Stimulated activated naive CD8-positive, alpha-beta T cell treated with anti-CD3 and anti-CD28 coated beads, Interleukin-15, Interleukin-2, amounts not matched to agents 100 U/mL and 50 U/mL, for 24 hours (primary cell): ENCODE measurements around the gene CCL11.

ENCODE experiments used
- ATAC-seq: fragments of 150-1000 bp; cut with Tn5 transposase; one replicate; pipeline ENCODE4 v1.10.0; 2021
- DNase-seq: peaks from one replicate; pipeline ENCODE4 v3.0.0; 2021

The CCL11 gene

DNA sequence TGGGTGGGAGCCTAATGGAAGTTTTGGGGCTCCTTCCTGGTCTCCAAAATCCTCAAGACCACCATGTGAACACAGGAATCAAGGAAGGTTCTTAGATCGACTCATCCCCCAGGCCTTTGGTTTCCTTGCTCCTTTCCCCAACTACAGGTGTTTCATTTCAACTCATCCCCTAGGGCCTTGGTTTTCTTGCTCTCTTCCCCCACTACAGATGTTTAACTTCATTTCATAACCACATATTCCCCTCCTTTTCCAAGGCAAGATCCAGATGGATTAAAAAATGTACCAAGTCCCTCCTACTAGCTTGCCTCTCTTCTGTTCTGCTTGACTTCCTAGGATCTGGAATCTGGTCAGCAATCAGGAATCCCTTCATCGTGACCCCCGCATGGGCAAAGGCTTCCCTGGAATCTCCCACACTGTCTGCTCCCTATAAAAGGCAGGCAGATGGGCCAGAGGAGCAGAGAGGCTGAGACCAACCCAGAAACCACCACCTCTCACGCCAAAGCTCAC, at the start of gene CCL11:
CCL11 (plus strand) TSS at position 457 of the 507 bp plus-strand sequence. CDS start 67 bp downstream, outside the sequence.
- ATAC-seq (no peak), DNase-seq (no peak)

DNA sequence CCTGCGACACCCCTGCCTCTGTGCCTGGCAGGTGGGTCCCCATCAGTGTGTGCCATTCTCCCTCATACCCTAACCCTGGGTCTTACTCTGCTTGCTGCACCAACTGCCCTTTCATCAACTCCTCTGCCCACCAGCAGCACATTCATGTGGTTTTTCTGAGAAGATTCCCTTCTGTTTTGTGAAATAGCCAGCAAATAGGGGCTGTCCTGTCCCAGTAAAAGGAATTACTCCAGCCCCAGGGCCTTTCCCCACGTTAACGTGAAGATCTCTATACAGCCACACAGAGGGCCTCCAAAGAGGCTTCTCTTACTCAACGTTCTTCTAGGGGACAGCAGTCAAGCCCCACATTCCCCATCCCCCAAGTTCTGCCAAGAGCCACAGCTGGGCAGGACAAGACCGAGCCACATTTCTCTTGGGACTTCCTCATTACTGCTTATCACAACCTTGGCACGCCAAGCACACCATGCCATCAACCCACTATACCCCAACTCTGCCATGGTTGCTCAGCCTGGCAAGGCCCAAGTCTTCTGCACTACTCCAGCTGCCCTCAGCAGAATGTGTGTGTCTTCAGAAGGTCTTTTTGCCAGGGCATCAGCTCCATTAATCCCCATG, 49.2 kb upstream of the CCL11 start:
- ATAC-seq (no peak), DNase-seq (no peak)

DNA sequence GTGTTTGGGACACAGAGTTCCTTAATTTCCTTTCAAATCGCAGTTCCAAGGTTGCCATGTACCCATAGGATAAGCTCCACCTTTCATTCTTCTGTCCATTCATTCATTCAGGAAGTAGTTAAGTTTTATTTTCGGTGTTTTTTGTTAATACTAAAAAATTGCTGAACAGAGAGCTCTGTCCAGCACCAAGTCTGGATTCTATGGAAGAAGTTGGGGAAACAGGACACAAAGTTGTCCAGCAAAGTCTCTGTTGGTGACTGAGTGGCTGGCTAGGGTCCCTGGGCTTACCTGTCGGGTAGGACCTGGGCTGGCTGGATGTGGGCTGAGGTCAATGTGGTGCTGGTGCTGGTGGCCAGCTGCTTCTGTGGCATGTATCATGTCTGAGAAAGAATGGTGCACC, 48.1 kb upstream of the CCL11 start:
- DNase-seq (no peak), ATAC-seq (no peak)

GRCh38 chr17:34241062-34241461, 44.5 kb upstream of the CCL11 start:
- no peak for DNase-seq

DNA sequence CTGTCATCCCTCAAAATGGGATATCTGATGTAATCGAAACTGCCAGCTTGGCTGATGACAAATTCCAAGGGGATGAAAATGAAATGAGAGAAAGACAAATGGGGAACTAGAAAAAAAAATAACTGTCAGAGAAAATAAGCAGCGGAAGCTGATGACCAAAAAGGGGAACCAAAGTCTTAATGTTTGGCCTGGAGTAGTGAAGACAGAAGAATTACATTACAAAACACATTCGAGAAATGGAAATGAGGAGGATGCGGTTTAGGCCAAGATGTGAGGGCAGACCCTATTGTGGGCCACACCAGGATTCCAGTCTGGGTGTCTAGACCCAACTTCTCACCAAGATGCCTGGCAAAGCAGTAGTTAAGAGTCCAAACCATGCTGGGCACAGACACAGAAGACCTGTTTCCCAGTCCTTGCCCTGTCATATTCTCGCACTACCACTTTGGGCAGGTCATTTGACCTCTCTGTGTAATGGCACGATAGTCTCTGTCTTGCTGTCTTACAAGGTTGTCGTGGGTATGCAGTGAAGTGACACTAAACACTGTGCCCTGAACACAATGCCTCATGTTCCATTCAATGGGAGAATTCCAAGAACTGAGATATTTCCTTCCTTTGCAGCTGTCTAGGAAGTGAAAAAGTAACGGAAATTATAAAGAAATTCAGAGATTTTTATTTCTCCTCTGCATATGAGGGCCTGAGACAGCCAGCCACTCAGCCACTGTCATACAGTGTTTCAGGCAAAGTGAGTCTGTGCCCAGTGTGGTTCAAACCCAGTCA, 42.8 kb upstream of the CCL11 start:
- DNase-seq (no peak), ATAC-seq (no peak)

More at GRCh38 chr17:34241062-34241461, 44.5 kb upstream of the CCL11 start:
- ATAC-seq: no peak

GRCh38 chr17:34243364-34244320, 41.9 kb upstream of the CCL11 start:
- ATAC-seq (no peak), DNase-seq (no peak)

- ATAC-seq (no peak), DNase-seq (no peak)
These were observed 40.1 kb upstream of the CCL11 start for GRCh38 chr17:34245351-34245905.

- ATAC-seq: no peak
- DNase-seq: no peak
These were observed 39.1 kb upstream of the CCL11 start for GRCh38 chr17:34246446-34246845.

- no peak for ATAC-seq
- no peak for DNase-seq
These were observed 38.7 kb upstream of the CCL11 start for GRCh38 chr17:34246881-34247280.

GRCh38 chr17:34248511-34249024, 37.0 kb upstream of the CCL11 start:
- DNase-seq (no peak), ATAC-seq (no peak)

- DNase-seq (no peak), ATAC-seq (no peak)
These were observed 36.5 kb upstream of the CCL11 start for GRCh38 chr17:34249061-34249460.

- DNase-seq: no peak
- no peak for ATAC-seq
These were observed 36.1 kb upstream of the CCL11 start for GRCh38 chr17:34249478-34249877.

DNA sequence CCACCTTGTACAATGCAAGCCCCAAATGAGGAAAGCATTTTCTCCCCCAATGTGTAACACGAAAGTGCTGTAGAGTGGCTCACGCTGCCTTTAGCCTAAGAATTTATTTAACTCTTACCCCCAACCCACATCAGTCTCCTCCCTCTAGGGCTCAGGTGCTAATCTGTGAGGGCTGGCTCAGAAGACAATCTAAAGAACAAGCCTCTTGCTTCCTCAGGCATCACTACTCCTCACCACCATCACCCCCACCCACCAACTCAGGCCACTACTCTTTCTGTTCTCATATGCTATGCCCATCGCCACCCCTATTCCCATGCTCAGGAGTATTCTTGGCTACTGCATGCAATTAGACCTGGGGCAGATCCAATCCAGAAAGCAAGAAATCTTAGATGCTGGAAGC, 34.4 kb upstream of the CCL11 start:
- no peak for ATAC-seq

GRCh38 chr17:34252095-34252443, 33.5 kb upstream of the CCL11 start:
- DNase-seq (no peak), ATAC-seq (no peak)

More for the DNA sequence above, 34.4 kb upstream of the CCL11 start:
- DNase-seq: no peak

GRCh38 chr17:34252444-34253138, 33.0 kb upstream of the CCL11 start:
- no peak for DNase-seq
- ATAC-seq: no peak

DNA sequence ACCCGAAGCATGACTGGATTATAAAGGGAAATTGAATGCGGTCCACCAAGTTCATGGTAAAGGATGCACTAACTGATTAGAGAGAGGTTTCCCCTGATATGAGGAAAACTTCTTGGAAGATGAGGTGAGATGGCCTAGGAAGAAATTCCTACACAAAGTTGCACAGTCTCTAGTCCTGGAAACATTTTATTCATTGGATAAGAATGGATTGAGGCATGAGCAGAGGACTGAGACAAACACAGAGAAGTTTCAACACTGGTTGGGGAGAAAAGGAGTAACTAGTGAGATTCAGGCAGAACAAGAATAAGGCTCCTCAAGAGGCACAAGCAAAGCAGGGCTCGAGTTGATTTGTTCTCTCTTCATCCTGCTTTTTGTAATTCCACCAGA, 32.4 kb upstream of the CCL11 start:
- ATAC-seq (no peak), DNase-seq (no peak)

DNA sequence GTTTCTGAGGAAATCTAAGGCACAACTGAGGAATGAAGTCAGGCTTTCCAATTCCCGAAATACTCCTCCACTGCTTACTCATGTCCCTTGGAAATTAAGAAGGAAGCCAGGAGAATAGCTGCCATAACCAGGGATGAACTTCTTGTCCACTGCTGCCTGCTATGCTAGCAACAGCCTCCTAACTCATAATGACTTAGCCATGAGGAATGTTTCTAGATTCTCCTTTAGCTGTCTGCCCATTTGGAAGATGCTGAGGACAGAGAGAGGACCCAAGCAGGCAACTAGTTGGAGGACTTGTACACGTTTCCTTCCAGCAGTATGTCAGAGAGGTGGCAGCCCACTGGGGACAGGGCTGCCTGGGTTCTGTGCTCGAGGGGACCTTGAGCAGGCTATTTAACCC, 31.4 kb upstream of the CCL11 start:
- no peak for ATAC-seq
- no peak for DNase-seq

DNA sequence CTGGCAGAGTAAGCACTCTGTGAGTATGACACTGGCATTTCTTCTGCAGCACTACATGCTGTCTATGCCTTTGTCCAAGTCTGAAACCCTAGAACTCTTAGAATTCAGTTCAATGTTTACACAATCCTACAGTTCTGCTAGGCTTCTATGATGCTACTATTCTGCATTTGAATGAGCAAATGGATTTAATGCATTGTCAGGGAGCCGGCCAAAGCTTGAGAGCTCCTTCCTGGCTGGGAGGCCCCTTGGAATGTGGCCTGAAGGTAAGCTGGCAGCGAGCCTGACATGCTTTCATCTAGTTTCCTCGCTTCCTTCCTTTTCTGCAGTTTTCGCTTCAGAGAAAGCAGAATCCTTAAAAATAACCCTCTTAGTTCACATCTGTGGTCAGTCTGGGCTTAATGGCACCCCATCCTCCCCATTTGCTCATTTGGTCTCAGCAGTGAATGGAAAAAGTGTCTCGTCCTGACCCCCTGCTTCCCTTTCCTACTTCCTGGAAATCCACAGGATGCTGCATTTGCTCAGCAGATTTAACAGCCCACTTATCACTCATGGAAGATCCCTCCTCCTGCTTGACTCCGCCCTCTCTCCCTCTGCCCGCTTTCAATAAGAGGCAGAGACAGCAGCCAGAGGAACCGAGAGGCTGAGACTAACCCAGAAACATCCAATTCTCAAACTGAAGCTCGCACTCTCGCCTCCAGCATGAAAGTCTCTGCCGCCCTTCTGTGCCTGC, 30.7 kb upstream of the CCL11 start, which contains the start of gene CCL2:
CCL2 (plus strand) TSS at position 635 of the 730 bp plus-strand sequence; CDS start at position 700, 65 bp downstream.
- ATAC-seq: no peak
- no peak for DNase-seq

DNA sequence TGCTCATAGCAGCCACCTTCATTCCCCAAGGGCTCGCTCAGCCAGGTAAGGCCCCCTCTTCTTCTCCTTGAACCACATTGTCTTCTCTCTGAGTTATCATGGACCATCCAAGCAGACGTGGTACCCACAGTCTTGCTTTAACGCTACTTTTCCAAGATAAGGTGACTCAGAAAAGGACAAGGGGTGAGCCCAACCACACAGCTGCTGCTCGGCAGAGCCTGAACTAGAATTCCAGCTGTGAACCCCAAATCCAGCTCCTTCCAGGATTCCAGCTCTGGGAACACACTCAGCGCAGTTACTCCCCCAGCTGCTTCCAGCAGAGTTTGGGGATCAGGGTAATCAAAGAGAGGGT, 30.2 kb upstream of the CCL11 start:
- DNase-seq: no peak
- ATAC-seq: no peak

- DNase-seq (no peak), ATAC-seq (no peak)
These were observed 29.7 kb upstream of the CCL11 start for GRCh38 chr17:34255841-34256240.
